ENCODE measurements around the gene MFSD1. TPM values are rescaled to one million over a fixed set of nuclear protein-coding genes. Genes with fewer than 3 reads are reported as not detected.

The MFSD1 gene
- total and polyA plus RNA-seq, 2 of the 8 experiments (the other 6 are each of a cell fraction or from before 2014, with no cell fraction given), result 9.3 to 11.5 TPM

DNA sequence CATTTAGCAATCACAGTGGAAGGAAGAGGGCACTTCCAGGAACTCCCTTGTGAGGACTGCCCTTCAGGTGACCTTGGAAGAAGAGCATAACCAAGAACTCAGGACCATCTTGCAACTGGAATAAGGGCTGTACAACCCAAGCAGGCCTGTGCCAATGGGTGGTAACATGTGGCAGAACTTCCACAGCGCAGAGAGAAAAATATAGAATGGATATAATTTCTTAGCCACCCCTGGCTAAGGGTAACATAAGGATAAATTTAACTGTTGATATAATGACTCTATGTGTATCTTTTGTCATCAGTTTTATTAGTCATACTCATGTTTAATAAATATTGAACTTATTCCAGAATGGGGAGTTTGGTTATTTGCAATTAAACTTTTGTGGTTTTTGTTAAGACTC lies 13.4 kb upstream of the MFSD1 start:
- Histone ChIP-seq H4K8ac (ENCODE audit: extremely low read depth, insufficient read depth, low read length) (no peak overlapping the region), H2AK5ac (ENCODE audit: low read depth, low read length) (no peak overlapping the region), H3K9me3 (ENCODE audit: insufficient read depth in 2 of 2, low read depth in 1 of 2, low read length in 1 of 2) (no peaks in the 10 kb centered on the region), H3K4me1 (replicated peaks in 1 of 4; ENCODE audit: control insufficient read depth in 3 of 4, insufficient read depth in 4 of 4, low read length in 3 of 4) (no peaks in the 10 kb centered on the region), H2BK20ac (ENCODE audit: low read length) (no peak overlapping the region), H3K27ac (ENCODE audit: low read depth, low read length) (no peak overlapping the region), H4K91ac (replicated peaks; ENCODE audit: insufficient read length, low read length) (no peak overlapping the region), H3K23me2 (ENCODE audit: low read depth, low read length) (no peaks in the 10 kb centered on the region), H3K79me1 (ENCODE audit: low read depth, low read length) (no peaks in the 10 kb centered on the region), H2BK15ac (ENCODE audit: low read length) (no peak overlapping the region), H3K23ac (ENCODE audit: insufficient read length) (no peak overlapping the region), H2BK12ac (ENCODE audit: low read depth, low read length) (no peak overlapping the region), H3K36me3 (ENCODE audit: control insufficient read depth in 2 of 4, insufficient read depth in 4 of 4, low read length in 3 of 4) (no peaks in the 10 kb centered on the region), H4K5ac (ENCODE audit: insufficient read length, low read depth, low read length) (no peak overlapping the region), H3K27me3 (replicated peaks in 1 of 4; ENCODE audit: control insufficient read depth in 3 of 4, extremely low read depth in 1 of 4, insufficient read depth in 3 of 4, low read length in 3 of 4) (no peaks in the 10 kb centered on the region), H2BK120ac (replicated peaks; ENCODE audit: low read depth, low read length) (no peak overlapping the region), H3K4ac (replicated peaks; ENCODE audit: insufficient read length, low read depth, low read length) (no peak overlapping the region), H3K9ac (replicated peaks in 1 of 4; ENCODE audit: extremely low read depth in 1 of 4, low read depth in 3 of 4, low read length in 3 of 4) (peak overlapping the region in 1 of 4 experiments; percentile 34; a peak in 1 of 7 replicates), H3K4me3 (ENCODE audit: extremely low read depth in 1 of 4, insufficient read depth in 2 of 4, low read depth in 3 of 4, low read length in 4 of 4) (no peak overlapping the region), H3K4me2 (ENCODE audit: insufficient read depth in 1 of 2, low read depth in 2 of 2, low read length in 2 of 2) (no peak overlapping the region), H3K79me2 (ENCODE audit: control insufficient read depth in 1 of 2, insufficient read depth in 2 of 2, low read length in 2 of 2) (no peaks in the 10 kb centered on the region), H2AFZ (ENCODE audit: low read length) (no peak overlapping the region), H3K56ac (replicated peaks; ENCODE audit: insufficient read length, low read depth, low read length) (no peak overlapping the region), H3K18ac (ENCODE audit: extremely low read depth, low read length) (no peak overlapping the region), H3K14ac (ENCODE audit: insufficient read length) (no peak overlapping the region), H4K20me1 (replicated peaks in 1 of 2; ENCODE audit: control insufficient read depth in 1 of 2, insufficient read depth in 2 of 2, low read length in 2 of 2) (no peaks in the 10 kb centered on the region), H2BK5ac (ENCODE audit: low read depth, low read length) (no peak overlapping the region)
- ChIA-PET CTCF (ENCODE audit: partially characterized antibody) (interaction anchor here (1.0 to 5.5 kb wide), 11 partner anchors 9 to 249 kb away, joined by 3 to 110 read pairs (median 5); no protein-coding TSS in a partner anchor), POLR2A (ENCODE audit: partially characterized antibody) (no interaction called here)
- FAIRE-seq (no peak), DNase-seq (ENCODE audit: low read depth in 1 of 2, low spot score in 2 of 2) (no peak)
- 83% methylated on average over 1 of the region's 1 CpG; no CpG with 5 or more reads in 1 of the 2 experiments for WGBS, 2 experiments (ENCODE audit: extremely low coverage in 1 of 2, insufficient coverage in 1 of 2, insufficient read length in 1 of 2, insufficient replicate concordance in 2 of 2, low coverage in 1 of 2, low lambda C conversion rate in 2 of 2, missing lambda C conversion rate in 1 of 2)
- TF ChIP-seq SIRT6 (IDR thresholded peaks at IDR 0.05; ENCODE audit: low read length), result no peak
- TF ChIP-seq RNF2 (IDR thresholded peaks at IDR 0.05; ENCODE audit: borderline replicate concordance, low read depth, low read length, missing control alignments, poor library complexity, severe bottlenecking), result no peak
- no peak for TF ChIP-seq EZH2 (IDR thresholded peaks at IDR 0.05; ENCODE audit: low read depth, low read length, severe bottlenecking)
- no peak for TF ChIP-seq CEBPB (IDR thresholded peaks at IDR 0.05; ENCODE audit: low read depth, low read length)

Data from H1 (cell line).